ENCODE data around the gene ATF7.

- TF ChIP-seq CREB5 (CRISPR knock-in tag; IDR thresholded peaks at IDR 0.05; ENCODE audit: low read depth) (no peak), SNAI2 (CRISPR knock-in tag; IDR thresholded peaks at IDR 0.05) (no peak), TOX (CRISPR knock-in tag; IDR thresholded peaks at IDR 0.05; ENCODE audit: borderline replicate concordance) (no peak), PATZ1 (CRISPR knock-in tag; IDR thresholded peaks at IDR 0.05; ENCODE audit: borderline replicate concordance) (no peak), ISL1 (CRISPR knock-in tag; IDR thresholded peaks at IDR 0.05) (no peak)
Observed at GRCh38 chr12:53664191-53664590, 38.0 kb upstream of the ATF7 start.
